Neutrophil (primary cell): ENCODE data around the gene UMAD1.

Source experiments
- H3K27ac ChIP-seq: fragments of 200-600 bp; sonication (generic); 2 replicates; pipeline ENCODE4 v1.5.1; 2016; ENCODE audit warnings: mild to moderate bottlenecking, moderate library complexity
- H3K27me3 ChIP-seq: fragments of 200-600 bp; sonication (generic); 2 replicates; pipeline ENCODE4 v1.6.0; 2016; ENCODE audit warnings: mild to moderate bottlenecking
- H3K36me3 ChIP-seq: fragments of 200-600 bp; sonication (generic); 2 replicates; pipeline ENCODE4 v1.5.1; 2017
- H3K4me1 ChIP-seq, 2 experiments: fragments of 200-600 bp in 1 of 2; sonication (generic) in 1 of 2; 1 replicate in 1 of 2; 2 replicates in 1 of 2; pipeline versions ENCODE4 v1.5.1 to v1.6.1; 2013 to 2016; ENCODE audit warnings: low read depth in 1 of 2, low read length in 1 of 2, mild to moderate bottlenecking in 1 of 2, moderate library complexity in 1 of 2; ENCODE audit not compliant: control insufficient read depth in 1 of 2, insufficient read depth in 1 of 2
- H3K4me3 ChIP-seq, 2 experiments: fragments of 200-600 bp in 1 of 2; sonication (generic) in 1 of 2; 1 replicate in 1 of 2; 2 replicates in 1 of 2; pipeline ENCODE4 v1.5.1; 2013 to 2016; ENCODE audit warnings: low read depth in 1 of 2, low read length in 1 of 2, mild to moderate bottlenecking in 1 of 2, moderate library complexity in 1 of 2
- H3K9me3 ChIP-seq: fragments of 200-600 bp; sonication (generic); 2 replicates; pipeline ENCODE4 v1.5.1; 2016
- CTCF ChIP-seq: fragments of 200-600 bp; sonication (generic); IDR thresholded peaks from 2 replicates; pipeline ENCODE4 v1.5.1; 2016; ENCODE audit warnings: antibody characterized with exemption

UMAD1 gene

GRCh38 chr7:7922684-7923385 lies 282.3 kb downstream of the UMAD1 start:
- H3K9me3 ChIP-seq: no peaks in the 10 kb centered on the region
- no peak overlapping the region for H3K27ac ChIP-seq
- H3K36me3 ChIP-seq: no peaks in the 10 kb centered on the region
- H3K4me3 ChIP-seq: no peak overlapping the region
- H3K4me1 ChIP-seq: no peaks in the 10 kb centered on the region
- H3K27me3 ChIP-seq: no peaks in the 10 kb centered on the region
- TF ChIP-seq CTCF: no peak

- Histone ChIP-seq H3K4me1 (no peaks in the 10 kb centered on the region), H3K36me3 (no peaks in the 10 kb centered on the region), H3K4me3 (no peak overlapping the region), H3K9me3 (no peaks in the 10 kb centered on the region), H3K27me3 (no peaks in the 10 kb centered on the region), H3K27ac (no peak overlapping the region)
- TF ChIP-seq CTCF: no peak
Observed at GRCh38 chr7:7923818-7924217, 283.3 kb downstream of the UMAD1 start.

- Histone ChIP-seq H3K4me3 (no peak overlapping the region), H3K4me1 (no peaks in the 10 kb centered on the region), H3K36me3 (no peaks in the 10 kb centered on the region), H3K27ac (no peak overlapping the region), H3K27me3 (no peaks in the 10 kb centered on the region), H3K9me3 (no peaks in the 10 kb centered on the region)
- no peak for TF ChIP-seq CTCF
Observed at GRCh38 chr7:7924303-7924702, 283.8 kb downstream of the UMAD1 start.
